Kidney capillary endothelial cell (primary cell): Measurements from ENCODE around the gene KCNMA1.

ENCODE experiments used
- DNase-seq: peaks from one replicate; pipeline ENCODE4 v3.0.0-alpha.2; 2018; ENCODE audit warnings: low spot score

Gene KCNMA1

GRCh38 chr10:77507291-77507880 is 130.2 kb downstream of the KCNMA1 start:
- DNase-seq, result no peak

- no peak for DNase-seq
Observed at GRCh38 chr10:77506517-77507200, 130.9 kb downstream of the KCNMA1 start.

- no peak for DNase-seq
Observed at GRCh38 chr10:77505431-77506334, 131.9 kb downstream of the KCNMA1 start.

- no peak for DNase-seq
Observed at GRCh38 chr10:77504873-77505257, 132.7 kb downstream of the KCNMA1 start.

GRCh38 chr10:77504196-77504872 is 133.3 kb downstream of the KCNMA1 start:
- no peak for DNase-seq

- no peak for DNase-seq
Observed at GRCh38 chr10:77501846-77502261, 135.8 kb downstream of the KCNMA1 start.

- DNase-seq, result peak; percentile 28
Observed at GRCh38 chr10:77501152-77501845, 136.3 kb downstream of the KCNMA1 start.

- no peak for DNase-seq
Observed at GRCh38 chr10:77500754-77501151, 136.9 kb downstream of the KCNMA1 start.

- DNase-seq, result no peak
Observed at GRCh38 chr10:77498829-77499228, 138.8 kb downstream of the KCNMA1 start.

GRCh38 chr10:77498210-77498609 is 139.4 kb downstream of the KCNMA1 start:
- DNase-seq, result no peak

- no peak for DNase-seq
Observed at GRCh38 chr10:77497748-77498147, 139.9 kb downstream of the KCNMA1 start.

GRCh38 chr10:77496941-77497420 is 140.6 kb downstream of the KCNMA1 start:
- no peak for DNase-seq

GRCh38 chr10:77494756-77495541 is 142.7 kb downstream of the KCNMA1 start:
- DNase-seq, result no peak

GRCh38 chr10:77494327-77494726 is 143.3 kb downstream of the KCNMA1 start:
- DNase-seq, result no peak

GRCh38 chr10:77493851-77494261 is 143.8 kb downstream of the KCNMA1 start:
- DNase-seq, result no peak

GRCh38 chr10:77493239-77493806 is 144.3 kb downstream of the KCNMA1 start:
- DNase-seq, result no peak

- no peak for DNase-seq
Observed at GRCh38 chr10:77492368-77492994, 145.1 kb downstream of the KCNMA1 start.

- DNase-seq, result no peak
Observed at GRCh38 chr10:77490534-77491314, 146.9 kb downstream of the KCNMA1 start.

- no peak for DNase-seq
Observed at GRCh38 chr10:77486517-77486916, 151.1 kb downstream of the KCNMA1 start.
